Keratinocyte (primary cell): ENCODE results near the gene ANGEL2. TPM values are rescaled to one million over a fixed set of nuclear protein-coding genes. Genes with fewer than 3 reads are reported as not detected.

ENCODE experiments used
- DNase-seq: peaks from one replicate; pipeline ENCODE4 v3.0.0-alpha.2; 2011; ENCODE audit warnings: low read depth, missing footprints, low spot score
- FAIRE-seq: peaks from 2 replicates; lab custom pipeline; 2011; peaks lifted over from hg19 to GRCh38; lab: Jason Lieb, UNC
- H2AFZ ChIP-seq: 2 replicates; pipeline ENCODE4 v1.6.0; 2012; ENCODE audit warnings: low read length, control low read depth, inconsistent platforms; ENCODE audit not compliant: control insufficient read depth
- H3K27ac ChIP-seq: 2 replicates; pipeline ENCODE4 v1.5.1; 2011; ENCODE audit warnings: low read length; ENCODE audit not compliant: control insufficient read depth, insufficient read depth
- H3K27me3 ChIP-seq: 3 replicates; pipeline ENCODE4 v1.6.0; 2011; ENCODE audit warnings: low read length; ENCODE audit not compliant: control insufficient read depth, insufficient read depth; ENCODE audit errors: extremely low read depth
- H3K36me3 ChIP-seq, 2 experiments: 2 replicates in 1 of 2; 3 replicates in 1 of 2; pipeline ENCODE4 v1.5.1; 2011; ENCODE audit warnings: low read length in 2 of 2, mild to moderate bottlenecking in 1 of 2; ENCODE audit not compliant: control insufficient read depth in 2 of 2, insufficient read depth in 2 of 2; ENCODE audit errors: extremely low read depth in 1 of 2
- H3K4me1 ChIP-seq: 3 replicates; pipeline ENCODE4 v1.5.1; 2011; ENCODE audit warnings: low read length; ENCODE audit not compliant: control insufficient read depth, insufficient read depth; ENCODE audit errors: extremely low read depth
- H3K4me2 ChIP-seq: 3 replicates; pipeline ENCODE4 v1.6.0; 2011; ENCODE audit warnings: low read depth, low read length; ENCODE audit not compliant: control insufficient read depth, insufficient read depth; ENCODE audit errors: extremely low read depth
- H3K4me3 ChIP-seq, 3 experiments: fragments of 200-600 bp in 1 of 3; sonication (generic) in 1 of 3; 2 replicates in 2 of 3; 3 replicates in 1 of 3; pipeline ENCODE4 v1.5.1; 2011 to 2016; ENCODE audit warnings: low read length in 3 of 3, mild to moderate bottlenecking in 3 of 3, control low read depth in 2 of 3, inconsistent platforms in 1 of 3, low read depth in 1 of 3, mixed read lengths in 1 of 3, mixed run types in 1 of 3, moderate library complexity in 1 of 3; ENCODE audit not compliant: control insufficient read depth in 2 of 3, insufficient read depth in 2 of 3; ENCODE audit errors: extremely low read depth in 1 of 3
- H3K79me2 ChIP-seq: 2 replicates; pipeline ENCODE4 v1.6.0; 2012; ENCODE audit warnings: low read length; ENCODE audit not compliant: control insufficient read depth, insufficient read depth
- H3K9ac ChIP-seq: 3 replicates; pipeline ENCODE4 v1.6.0; 2011; ENCODE audit warnings: low read length; ENCODE audit not compliant: control insufficient read depth, insufficient read depth; ENCODE audit errors: extremely low read depth
- H3K9me1 ChIP-seq: 3 replicates; pipeline ENCODE4 v1.6.0; 2011; ENCODE audit warnings: low read length; ENCODE audit not compliant: control insufficient read depth, insufficient read depth; ENCODE audit errors: extremely low read depth
- H3K9me3 ChIP-seq: 2 replicates; pipeline ENCODE4 v1.5.1; 2012; ENCODE audit warnings: low read depth, low read length; ENCODE audit not compliant: control insufficient read depth
- H4K20me1 ChIP-seq: 3 replicates; pipeline ENCODE4 v1.6.0; 2011; ENCODE audit warnings: low read length; ENCODE audit not compliant: control insufficient read depth, insufficient read depth; ENCODE audit errors: extremely low read depth
- CTCF ChIP-seq, 3 experiments: IDR thresholded peaks in 1 of 3; conservative IDR thresholded peaks in 1 of 3; optimal IDR thresholded peaks in 1 of 3; 2 replicates in 2 of 3; 3 replicates in 1 of 3; pipeline versions ENCODE3 to v1.5.1; 2011; ENCODE audit warnings: low read length in 3 of 3, mild to moderate bottlenecking in 3 of 3, moderate library complexity in 2 of 3, control low read depth in 1 of 3, inconsistent platforms in 1 of 3; ENCODE audit not compliant: insufficient read depth in 2 of 3; ENCODE audit errors: extremely low read depth in 1 of 3
- EZH2 ChIP-seq: IDR thresholded peaks from one replicate; pipeline ENCODE4 v1.6.1; 2012; ENCODE audit warnings: inconsistent platforms, mild to moderate bottlenecking, low read length, moderate library complexity
- dilution Hi-C: fragments of 300-500 bp; cut with MboI; formaldehyde crosslinking; loops from one replicate; pipeline ENCODE4 v1.7.0; 2020; ENCODE audit warnings: low sequenced_read_pairs; ENCODE audit not compliant: extremely low pct_ligation_motif_present
- polyA plus RNA-seq, 5 experiments: library from polyadenylated mRNA; depleted of rRNA in 3 of 5; stranded (reverse) in 3 of 5; stranded (forward) in 1 of 5; unstranded in 1 of 5; fragments of >200 nt; gene quantifications; 1 replicate in 1 of 5; 2 replicates in 3 of 5; 3 replicates in 1 of 5; pipeline versions ENCODE4 v1.2.1 to v1.2.3, GENCODE V29; 2011 to 2012; ENCODE audit warnings: missing spikeins in 2 of 5, low read depth in 1 of 5, low replicate concordance in 1 of 5

Gene ANGEL2
- polyA plus RNA-seq, 1 donor (not counting 4 experiments of a cell fraction or from before 2014, with no cell fraction given), result 25.6 TPM

- Histone ChIP-seq H3K36me3 (no peaks in the 10 kb centered on the region), H3K9ac (no peak overlapping the region)
Measured at GRCh38 chr1:212949771-212950170, 65.9 kb downstream of the ANGEL2 start.

GRCh38 chr1:212946872-212947271 is 68.8 kb downstream of the ANGEL2 start:
- Histone ChIP-seq H3K27ac (no peak overlapping the region), H3K9ac (no peak overlapping the region), H3K4me2 (no peak overlapping the region), H3K4me3 (no peak overlapping the region), H3K79me2 (no peaks in the 10 kb centered on the region), H4K20me1 (no peaks in the 10 kb centered on the region), H3K9me1 (no peaks in the 10 kb centered on the region), H3K27me3 (peaks cover 28% of the 10 kb centered on the region), H3K9me3 (no peaks in the 10 kb centered on the region), H3K4me1 (peaks cover 6% of the 10 kb centered on the region), H3K36me3 (no peaks in the 10 kb centered on the region), H2AFZ (no peak overlapping the region)
- DNase-seq (no peak), FAIRE-seq (no peak)
- dilution Hi-C loops, result no loop called here
- TF ChIP-seq CTCF (optimal IDR thresholded peaks at IDR 0.05 in 1 of 3, IDR thresholded peaks at IDR 0.05 in 1 of 3, conservative IDR thresholded peaks at IDR 0.05 in 1 of 3; ENCODE audit: extremely low read depth in 1 of 3, insufficient read depth in 2 of 3, low read length in 3 of 3), result no peak

More at GRCh38 chr1:212949771-212950170, 65.9 kb downstream of the ANGEL2 start:
- no peak for TF ChIP-seq CTCF (optimal IDR thresholded peaks at IDR 0.05 in 1 of 3, IDR thresholded peaks at IDR 0.05 in 1 of 3, conservative IDR thresholded peaks at IDR 0.05 in 1 of 3; ENCODE audit: extremely low read depth in 1 of 3, insufficient read depth in 2 of 3, low read length in 3 of 3)
- TF ChIP-seq EZH2, result no peak
- FAIRE-seq (no peak), DNase-seq (no peak)
- no peak overlapping the region for H3K27ac ChIP-seq
- peaks cover 6% of the 10 kb centered on the region for H3K4me1 ChIP-seq
- no peak overlapping the region for H2AFZ ChIP-seq
- no peaks in the 10 kb centered on the region for H3K9me1 ChIP-seq
- dilution Hi-C loops, result no loop called here
- H3K27me3 ChIP-seq, result peaks cover 43% of the 10 kb centered on the region
- H3K79me2 ChIP-seq, result no peaks in the 10 kb centered on the region
- H3K4me2 ChIP-seq, result peak overlapping the region; percentile 87
- no peaks in the 10 kb centered on the region for H4K20me1 ChIP-seq
- peak overlapping the region in 2 of 3 experiments; percentile 44 to 64 for H3K4me3 ChIP-seq
- no peaks in the 10 kb centered on the region for H3K9me3 ChIP-seq
